Endodermal cell (in vitro differentiated cells): ENCODE measurements around the gene BTN2A1. TPM values are rescaled to one million over a fixed set of nuclear protein-coding genes. Genes with fewer than 3 reads are reported as not detected.

Experiments used
- DNase-seq: peaks from one replicate; pipeline ENCODE4 v3.0.0-alpha.2; 2017
- H3K27ac ChIP-seq: 2 replicates; pipeline ENCODE4 v1.5.1; 2013; ENCODE audit warnings: mild to moderate bottlenecking, low read depth, low read length, moderate library complexity
- H3K27me3 ChIP-seq: 2 replicates; pipeline ENCODE4 v1.6.1; 2013; ENCODE audit warnings: mild to moderate bottlenecking, low read length, moderate library complexity; ENCODE audit not compliant: insufficient read depth, control insufficient read depth, poor library complexity, severe bottlenecking
- H3K36me3 ChIP-seq: 2 replicates; pipeline ENCODE4 v1.7.0; 2013; ENCODE audit warnings: mild to moderate bottlenecking, low read length, moderate library complexity; ENCODE audit not compliant: control insufficient read depth, insufficient read depth
- H3K4me1 ChIP-seq: one replicate; pipeline ENCODE4 v1.7.0; 2013; ENCODE audit warnings: low read length; ENCODE audit not compliant: control insufficient read depth, insufficient read depth
- H3K4me3 ChIP-seq: 2 replicates; pipeline ENCODE4 v1.5.1; 2013; ENCODE audit warnings: mild to moderate bottlenecking, low read length, moderate library complexity
- H3K9ac ChIP-seq: 2 replicates; pipeline ENCODE4 v1.6.1; 2013; ENCODE audit warnings: mild to moderate bottlenecking, low read length, moderate library complexity; ENCODE audit not compliant: poor library complexity, severe bottlenecking; ENCODE audit errors: extremely low read depth
- H3K9me3 ChIP-seq: 2 replicates; pipeline ENCODE4 v1.6.1; 2013; ENCODE audit warnings: mild to moderate bottlenecking, low read length, moderate library complexity; ENCODE audit not compliant: control insufficient read depth
- H3K27ac Mint-ChIP-seq: 2 replicates; pipeline ENCODE4 v1.8.0; 2020; ENCODE audit warnings: mixed read lengths
- H3K27me3 Mint-ChIP-seq: 2 replicates; pipeline ENCODE4 v1.8.0; 2021; ENCODE audit warnings: mild to moderate bottlenecking, mixed read lengths; ENCODE audit not compliant: insufficient read depth
- H3K36me3 Mint-ChIP-seq: 2 replicates; pipeline ENCODE4 v1.8.0; 2020; ENCODE audit warnings: low read depth, mixed read lengths
- H3K4me1 Mint-ChIP-seq: 2 replicates; pipeline ENCODE4 v1.8.0; 2020; ENCODE audit warnings: mixed read lengths
- H3K4me3 Mint-ChIP-seq: 2 replicates; pipeline ENCODE4 v1.8.0; 2020; ENCODE audit warnings: mild to moderate bottlenecking, moderate library complexity, mixed read lengths
- H3K9me3 Mint-ChIP-seq: 2 replicates; pipeline ENCODE4 v1.8.0; 2020; ENCODE audit warnings: mild to moderate bottlenecking, mixed read lengths
- CTCF ChIP-seq: fragments of 200-600 bp; sonication (generic); conservative IDR thresholded peaks from 2 replicates; pipeline ENCODE4 v1.5.0; 2021; ENCODE audit warnings: antibody characterized with exemption, mild to moderate bottlenecking
- WGBS, 2 experiments: methylation state at CpG; one replicate each; pipeline versions ENCODE4 v1.1.5 to v1.1.7; 2013; ENCODE audit warnings: missing lambda C conversion rate in 2 of 2, mixed read lengths in 1 of 2; ENCODE audit not compliant: insufficient coverage in 1 of 2, insufficient read length in 1 of 2; 5-methylcytosine and 5-hydroxymethylcytosine counted together
- total RNA-seq, 2 donors: library from RNA; stranded (reverse); fragmentation: NEBNext Ultra II Directional in 1 of 2; extraction: Animal tissue kit (Norgen Biotek cat#: 25700) in 1 of 2; gene quantifications; 2 replicates in 1 of 2; 3 replicates in 1 of 2; pipeline ENCODE4 v1.2.1, GENCODE V29; 2021

The BTN2A1 gene
- total RNA-seq, 2 donors from 2014 or later: 15.0 to 18.7 TPM

DNA sequence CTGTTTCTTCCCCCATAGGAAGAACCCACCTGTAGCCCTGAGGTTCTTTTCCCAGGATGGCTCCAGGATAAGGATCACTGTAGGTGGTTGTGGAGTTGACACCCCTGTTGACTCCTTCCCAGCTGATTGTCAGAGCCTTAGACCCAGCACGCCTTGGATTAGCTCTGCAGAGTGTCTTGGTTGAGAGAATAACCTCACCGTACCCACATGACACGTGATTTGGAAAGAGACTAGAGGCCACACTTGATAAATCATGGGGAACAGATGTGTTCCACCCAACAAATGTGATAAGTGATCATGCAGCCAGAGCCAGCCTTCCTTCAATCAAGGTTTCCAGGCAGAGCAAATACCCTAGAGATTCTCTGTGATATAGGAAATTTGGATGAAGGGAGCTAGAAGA lies 43.5 kb upstream of the BTN2A1 start:
- no peak overlapping the region for H3K9ac ChIP-seq
- H3K9me3 Mint-ChIP-seq: peaks cover 19% of the 10 kb centered on the region
- H3K4me1 Mint-ChIP-seq: peaks cover 10% of the 10 kb centered on the region
- TF ChIP-seq CTCF: no peak
- H3K4me3 Mint-ChIP-seq: no peak overlapping the region
- H3K36me3 ChIP-seq: no peaks in the 10 kb centered on the region
- no peaks in the 10 kb centered on the region for H3K27me3 ChIP-seq
- H3K4me3 ChIP-seq: no peak overlapping the region
- no peak for DNase-seq
- no peak overlapping the region for H3K27ac ChIP-seq
- peaks cover 7% of the 10 kb centered on the region for H3K27me3 Mint-ChIP-seq
- WGBS, 2 experiments: 87 to 89% methylated on average over 3 of the region's 3 CpGs
- no peak overlapping the region for H3K27ac Mint-ChIP-seq
- H3K4me1 ChIP-seq: no peaks in the 10 kb centered on the region
- H3K36me3 Mint-ChIP-seq: no peaks in the 10 kb centered on the region
- H3K9me3 ChIP-seq: peaks cover 15% of the 10 kb centered on the region

GRCh38 chr6:26415036-26415614 lies 42.6 kb upstream of the BTN2A1 start:
- 92% methylated on average over 1 of the region's 1 CpG; no CpG with 5 or more reads in 1 of the 2 experiments for WGBS, 2 experiments

GRCh38 chr6:26415791-26416190 lies 42.0 kb upstream of the BTN2A1 start:
- no peak for TF ChIP-seq CTCF
- WGBS, 2 experiments: 83% methylated on average over 2 of the region's 2 CpGs; no CpG with 5 or more reads in 1 of the 2 experiments

More at GRCh38 chr6:26415036-26415614, 42.6 kb upstream of the BTN2A1 start:
- Histone ChIP-seq H3K27ac (no peak overlapping the region), H3K9ac (no peak overlapping the region), H3K36me3 (no peaks in the 10 kb centered on the region), H3K4me1 (no peaks in the 10 kb centered on the region), H3K27me3 (no peaks in the 10 kb centered on the region), H3K4me3 (no peak overlapping the region), H3K9me3 (peaks cover 15% of the 10 kb centered on the region)
- Mint-ChIP-seq H3K4me1 (peaks cover 10% of the 10 kb centered on the region), H3K4me3 (no peak overlapping the region), H3K9me3 (peaks cover 19% of the 10 kb centered on the region), H3K36me3 (no peaks in the 10 kb centered on the region), H3K27me3 (peaks cover 7% of the 10 kb centered on the region), H3K27ac (no peak overlapping the region)
- no peak for TF ChIP-seq CTCF
- DNase-seq: no peak

More at GRCh38 chr6:26415791-26416190, 42.0 kb upstream of the BTN2A1 start:
- Histone ChIP-seq H3K4me3 (no peak overlapping the region), H3K36me3 (no peaks in the 10 kb centered on the region), H3K9ac (no peak overlapping the region), H3K27me3 (no peaks in the 10 kb centered on the region), H3K9me3 (peaks cover 15% of the 10 kb centered on the region), H3K27ac (no peak overlapping the region), H3K4me1 (no peaks in the 10 kb centered on the region)
- Mint-ChIP-seq H3K27ac (no peak overlapping the region), H3K27me3 (peaks cover 7% of the 10 kb centered on the region), H3K4me3 (no peak overlapping the region), H3K9me3 (peaks cover 19% of the 10 kb centered on the region), H3K36me3 (no peaks in the 10 kb centered on the region), H3K4me1 (peaks cover 10% of the 10 kb centered on the region)
- DNase-seq: no peak
